Fibroblast of lung (primary cell): Measurements from ENCODE around the gene DDX10.

ENCODE experiments used
- EZH2 ChIP-seq: IDR thresholded peaks from 2 replicates; pipeline ENCODE4 v1.5.1; 2012; ENCODE audit warnings: low read length, control low read depth, mild to moderate bottlenecking; ENCODE audit errors: missing control alignments
- TF ChIP-seq, protein P1 (sequence below), 2 donors: IDR thresholded peaks in 1 of 2; conservative IDR thresholded peaks in 1 of 2; 1 replicate in 1 of 2; 2 replicates in 1 of 2; pipeline ENCODE4 v1.5.1; 2011 to 2012; ENCODE audit warnings: low read length in 2 of 2, control low read depth in 1 of 2, inconsistent platforms in 1 of 2, low read depth in 1 of 2, mild to moderate bottlenecking in 1 of 2

DNA sequence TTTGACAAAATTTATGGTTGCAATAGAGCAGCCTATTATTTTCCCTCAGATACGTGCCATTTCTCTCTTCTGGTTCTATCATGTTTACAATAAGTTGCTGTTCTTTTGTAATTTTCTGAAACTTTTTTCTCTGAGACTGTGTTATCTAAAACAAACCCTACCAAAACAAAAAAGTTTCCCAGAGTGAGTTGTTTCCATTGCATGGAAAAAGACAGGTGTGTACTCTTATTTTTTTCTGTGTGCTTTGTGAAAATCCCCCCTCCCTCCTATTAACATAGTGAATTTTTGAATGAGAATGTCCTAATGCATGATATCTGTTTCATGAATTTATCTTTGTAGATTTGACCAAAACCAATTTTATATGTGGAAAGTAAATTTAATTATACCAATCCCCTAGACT lies 137.6 kb downstream of the DDX10 start:
- TF ChIP-seq, protein P1, sequence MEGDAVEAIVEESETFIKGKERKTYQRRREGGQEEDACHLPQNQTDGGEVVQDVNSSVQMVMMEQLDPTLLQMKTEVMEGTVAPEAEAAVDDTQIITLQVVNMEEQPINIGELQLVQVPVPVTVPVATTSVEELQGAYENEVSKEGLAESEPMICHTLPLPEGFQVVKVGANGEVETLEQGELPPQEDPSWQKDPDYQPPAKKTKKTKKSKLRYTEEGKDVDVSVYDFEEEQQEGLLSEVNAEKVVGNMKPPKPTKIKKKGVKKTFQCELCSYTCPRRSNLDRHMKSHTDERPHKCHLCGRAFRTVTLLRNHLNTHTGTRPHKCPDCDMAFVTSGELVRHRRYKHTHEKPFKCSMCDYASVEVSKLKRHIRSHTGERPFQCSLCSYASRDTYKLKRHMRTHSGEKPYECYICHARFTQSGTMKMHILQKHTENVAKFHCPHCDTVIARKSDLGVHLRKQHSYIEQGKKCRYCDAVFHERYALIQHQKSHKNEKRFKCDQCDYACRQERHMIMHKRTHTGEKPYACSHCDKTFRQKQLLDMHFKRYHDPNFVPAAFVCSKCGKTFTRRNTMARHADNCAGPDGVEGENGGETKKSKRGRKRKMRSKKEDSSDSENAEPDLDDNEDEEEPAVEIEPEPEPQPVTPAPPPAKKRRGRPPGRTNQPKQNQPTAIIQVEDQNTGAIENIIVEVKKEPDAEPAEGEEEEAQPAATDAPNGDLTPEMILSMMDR (conservative IDR thresholded peaks at IDR 0.05 in 1 of 2, IDR thresholded peaks at IDR 0.05 in 1 of 2; ENCODE audit: low read depth in 1 of 2, low read length in 2 of 2), result no peak
- no peak for TF ChIP-seq EZH2
